HCT116 (cell line): ENCODE measurements around the gene PRKCQ. TPM values are rescaled to one million over a fixed set of nuclear protein-coding genes. Genes with fewer than 3 reads are reported as not detected.

ENCODE experiments used
- ATAC-seq: fragments of 200-7000 bp; cut with Tn5 transposase; 2 replicates; pipeline ENCODE4 v1.9.1; 2020; ENCODE audit warnings: mild to moderate bottlenecking, moderate library complexity
- BruUV-seq: library from RNA; stranded (reverse); fragments of 400-500 nt; replicated peaks from 2 replicates; lab custom pipeline; 2021; lab: Mats Ljungman, UMichigan
- CTCF ChIA-PET: fragments of 300-600 bp; sonication (Branson Sonifier 250); formaldehyde crosslinking; loops from one replicate; lab custom pipeline; 2021; ENCODE audit warnings: antibody characterized with exemption; lab: Charles Lee
- POLR2A ChIA-PET: fragments of 300-600, 350-600 bp; sonication (Branson Sonifier 250); formaldehyde crosslinking; loops from one replicate; lab custom pipeline; 2021; ENCODE audit warnings: antibody characterized with exemption; lab: Charles Lee
- RAD21 ChIA-PET, 2 experiments: fragments of 300-600 bp; sonication (Branson Sonifier 250); formaldehyde crosslinking; loops; one replicate each; lab custom pipeline; 2023; ENCODE audit warnings: low total read pairs in 2 of 2; ENCODE audit not compliant: uncharacterized antibody in 2 of 2, unreplicated experiment in 2 of 2, low non-redundant PET in 1 of 2; lab: Charles Lee
- DNase-seq: peaks from one replicate; pipeline ENCODE4 v3.0.0-alpha.2; 2010; ENCODE audit warnings: low read depth, low spot score
- H2AFZ ChIP-seq: fragments of 200-600 bp; shearing (Covaris generic), sonication (generic); 2 replicates; pipeline ENCODE4 v1.6.1; 2017; ENCODE audit warnings: low read depth, mixed run types, mixed read lengths, antibody characterized with exemption, low read length; ENCODE audit not compliant: poor library complexity, severe bottlenecking
- H3K27ac ChIP-seq: 2 replicates; pipeline ENCODE4 v1.5.1; 2012; ENCODE audit warnings: low read depth, low read length
- H3K27me3 ChIP-seq: fragments of 200-600 bp; sonication (generic); 2 replicates; pipeline ENCODE4 v1.6.1; 2016; ENCODE audit warnings: mixed run types, low read length, mixed read lengths; ENCODE audit not compliant: insufficient read depth
- H3K36me3 ChIP-seq, 2 experiments: fragments of 200-500 bp in 1 of 2; fragments of 200-600 bp in 1 of 2; sonication (Bioruptor generic) in 1 of 2; sonication (generic) in 1 of 2; 2 replicates each; pipeline versions ENCODE4 v1.5.1 to v1.6.1; 2014 to 2016; ENCODE audit warnings: low read length in 2 of 2, inconsistent platforms in 1 of 2, mixed read lengths in 1 of 2, mixed run types in 1 of 2; ENCODE audit not compliant: insufficient read depth in 2 of 2, control insufficient read depth in 1 of 2
- H3K4me1 ChIP-seq, 2 experiments: fragments of 200-600 bp in 1 of 2; sonication (generic) in 1 of 2; 2 replicates each; pipeline versions ENCODE4 v1.5.1 to v1.6.1; 2012 to 2017; ENCODE audit warnings: low read length in 2 of 2, inconsistent platforms in 1 of 2, mild to moderate bottlenecking in 1 of 2, mixed read lengths in 1 of 2, mixed run types in 1 of 2, moderate library complexity in 1 of 2; ENCODE audit not compliant: insufficient read depth in 2 of 2, control insufficient read depth in 1 of 2
- H3K4me2 ChIP-seq: fragments of 200-600 bp; sonication (generic); 2 replicates; pipeline ENCODE4 v1.6.1; 2017; ENCODE audit warnings: mixed run types, low read length, mixed read lengths
- H3K4me3 ChIP-seq, 2 experiments: fragments of 200-600 bp in 1 of 2; sonication (generic) in 1 of 2; replicated peaks in 1 of 2; 2 replicates each; pipeline ENCODE4 v1.5.1; 2011 to 2016; ENCODE audit warnings: low read length in 2 of 2, control low read depth in 1 of 2, low read depth in 1 of 2, mild to moderate bottlenecking in 1 of 2, mixed read lengths in 1 of 2, mixed run types in 1 of 2
- H3K79me2 ChIP-seq: fragments of 200-600 bp; sonication (generic); 2 replicates; pipeline ENCODE4 v1.6.1; 2017; ENCODE audit warnings: mild to moderate bottlenecking, mixed run types, low read length, moderate library complexity, mixed read lengths; ENCODE audit not compliant: insufficient read depth
- H3K9ac ChIP-seq: fragments of 200-600 bp; sonication (generic); 2 replicates; pipeline ENCODE4 v1.6.1; 2016; ENCODE audit warnings: low read length, mixed read lengths
- H3K9me2 ChIP-seq: fragments of 200-600 bp; sonication (generic), shearing (Covaris generic); 2 replicates; pipeline ENCODE4 v1.6.1; 2017; ENCODE audit warnings: mixed run types, mild to moderate bottlenecking, moderate library complexity; ENCODE audit not compliant: insufficient read depth
- H3K9me3 ChIP-seq, 2 experiments: fragments of 200-500 bp in 1 of 2; fragments of 200-600 bp in 1 of 2; sonication (Bioruptor generic) in 1 of 2; sonication (generic) in 1 of 2; 2 replicates each; pipeline ENCODE4 v1.6.1; 2014 to 2017; ENCODE audit warnings: low read length in 2 of 2, mixed read lengths in 2 of 2, inconsistent platforms in 1 of 2, low read depth in 1 of 2, mild to moderate bottlenecking in 1 of 2, mixed run types in 1 of 2, moderate library complexity in 1 of 2; ENCODE audit not compliant: control insufficient read depth in 1 of 2, insufficient read depth in 1 of 2
- H4K20me1 ChIP-seq: fragments of 200-600 bp; sonication (generic), shearing (Covaris generic); 2 replicates; pipeline ENCODE4 v1.6.1; 2017; ENCODE audit warnings: mixed run types, mild to moderate bottlenecking, moderate library complexity; ENCODE audit not compliant: insufficient read depth
- CBX3 ChIP-seq: IDR thresholded peaks from 2 replicates; pipeline ENCODE4 v1.6.1; 2012; ENCODE audit warnings: low read depth
- CTCF ChIP-seq, 3 experiments: fragments of 200-600 bp in 1 of 3; sonication (generic) in 1 of 3; IDR thresholded peaks in 2 of 3; conservative IDR thresholded peaks in 1 of 3; 2 replicates each; pipeline ENCODE4 v1.5.1; 2012 to 2017; ENCODE audit warnings: low read depth in 2 of 3, low read length in 2 of 3, antibody characterized with exemption in 1 of 3, borderline replicate concordance in 1 of 3, control low read depth in 1 of 3, mild to moderate bottlenecking in 1 of 3, mixed read lengths in 1 of 3, mixed run types in 1 of 3, moderate library complexity in 1 of 3; ENCODE audit not compliant: insufficient read depth in 1 of 3
- EGR1 ChIP-seq: IDR thresholded peaks from 2 replicates; pipeline ENCODE4 v1.6.1; 2012; ENCODE audit warnings: low read depth
- ELF1 ChIP-seq: IDR thresholded peaks from 2 replicates; pipeline ENCODE4 v1.6.1; 2012; ENCODE audit warnings: low read depth, borderline replicate concordance
- EZH2 ChIP-seq: fragments of 200-600 bp; sonication (generic); IDR thresholded peaks from 2 replicates; pipeline ENCODE4 v1.6.1; 2017; ENCODE audit warnings: antibody characterized with exemption, mixed run types
- EZH2phosphoT487 ChIP-seq: fragments of 200-600 bp; IDR thresholded peaks from 2 replicates; pipeline ENCODE4 v1.6.1; 2018; ENCODE audit warnings: antibody characterized with exemption, borderline replicate concordance
- FOSL1 ChIP-seq: IDR thresholded peaks from 2 replicates; pipeline ENCODE4 v1.6.1; 2012; ENCODE audit warnings: low read depth
- JUND ChIP-seq: IDR thresholded peaks from 2 replicates; pipeline ENCODE4 v1.6.1; 2012
- MAX ChIP-seq: IDR thresholded peaks from 2 replicates; pipeline ENCODE4 v1.6.1; 2012
- POLR2A ChIP-seq: IDR thresholded peaks from 2 replicates; pipeline ENCODE4 v1.7.0; 2011; ENCODE audit warnings: borderline replicate concordance; ENCODE audit not compliant: insufficient read depth, insufficient read length; ENCODE audit errors: extremely low read depth
- RAD21 ChIP-seq: IDR thresholded peaks from 2 replicates; pipeline ENCODE4 v1.6.1; 2012; ENCODE audit warnings: low read depth, mild to moderate bottlenecking
- SIN3A ChIP-seq: IDR thresholded peaks from 2 replicates; pipeline ENCODE4 v1.6.1; 2012; ENCODE audit warnings: low read depth
- SP1 ChIP-seq: IDR thresholded peaks from 2 replicates; pipeline ENCODE4 v1.6.1; 2012; ENCODE audit warnings: low read depth
- TCF7L2 ChIP-seq: IDR thresholded peaks from 2 replicates; pipeline ENCODE4 v1.7.0; 2011; ENCODE audit warnings: borderline replicate concordance, inconsistent platforms; ENCODE audit not compliant: insufficient read depth, insufficient read length; ENCODE audit errors: extremely low read depth
- YY1 ChIP-seq: IDR thresholded peaks from 2 replicates; pipeline ENCODE4 v1.6.1; 2011; ENCODE audit warnings: low read length, low read depth, moderate library complexity, mild to moderate bottlenecking; ENCODE audit not compliant: insufficient replicate concordance; ENCODE audit errors: extremely low read depth
- ZFX ChIP-seq: fragments of 450-650 bp; IDR thresholded peaks from 2 replicates; pipeline ENCODE4 v1.6.1; 2017
- ZNF274 ChIP-seq: fragments of 200-500 bp; sonication (Bioruptor generic); IDR thresholded peaks from 2 replicates; pipeline ENCODE4 v1.6.1; 2014; ENCODE audit warnings: mild to moderate bottlenecking, low read depth, low read length, inconsistent platforms
- intact Hi-C: fragments of 100-400 bp; cut with micrococcal nuclease; formaldehyde crosslinking; loops from 2 replicates; pipeline ENCODE4 v1.10.0; 2022
- total RNA-seq: library from RNA; stranded (reverse); gene quantifications from one replicate; pipeline ENCODE4 v1.2.1, GENCODE V29; 2021; ENCODE audit not compliant: unreplicated experiment

Gene PRKCQ
- total RNA-seq, 1 experiment from 2014 or later, result 0.54 TPM

DNA sequence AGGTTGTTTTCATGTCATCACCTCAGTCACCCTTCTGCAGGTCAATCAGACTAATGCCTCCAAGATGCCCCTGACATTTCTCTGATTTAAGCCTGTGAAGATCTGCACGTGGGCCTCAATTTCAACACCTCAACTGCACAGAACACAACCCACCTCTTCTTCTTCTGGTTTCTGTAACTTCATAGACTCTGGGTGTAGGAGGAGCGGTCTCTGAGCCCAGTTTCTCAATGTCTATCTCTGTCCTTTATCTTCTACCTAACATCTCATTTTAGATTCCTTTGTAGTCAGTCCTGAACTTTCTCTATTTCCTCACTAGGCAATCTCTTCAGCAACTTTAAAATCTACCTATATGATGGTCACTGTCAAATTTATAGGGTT is 85.6 kb downstream of the PRKCQ start:
- H3K27me3 ChIP-seq, result peaks cover 51% of the 10 kb centered on the region
- H3K9me3 ChIP-seq, result no peaks in the 10 kb centered on the region
- no peak overlapping the region for H2AFZ ChIP-seq
- ChIA-PET CTCF (no interaction called here), POLR2A (no interaction called here), RAD21 (no interaction called here)
- no peak overlapping the region for H3K27ac ChIP-seq
- no peak for DNase-seq
- no peak for ATAC-seq
- intact Hi-C loops, result no loop called here
- no peaks in the 10 kb centered on the region for H3K36me3 ChIP-seq
- no peaks in the 10 kb centered on the region for H3K79me2 ChIP-seq
- H3K9me2 ChIP-seq, result no peaks in the 10 kb centered on the region
- H4K20me1 ChIP-seq, result no peaks in the 10 kb centered on the region; the same call in 1 of the 2 replicates
- no peak overlapping the region for H3K9ac ChIP-seq
- TF ChIP-seq MAX (no peak), TCF7L2 (no peak), SP1 (no peak), EGR1 (no peak), RAD21 (no peak), YY1 (no peak), CTCF (IDR thresholded peaks at IDR 0.05 in 2 of 3, conservative IDR thresholded peaks at IDR 0.05 in 1 of 3; ENCODE audit: borderline replicate concordance in 1 of 3, insufficient read depth in 1 of 3, low read depth in 2 of 3, low read length in 2 of 3) (no peak), JUND (no peak), POLR2A (no peak), ELF1 (no peak), ZNF274 (no peak), FOSL1 (no peak), EZH2phosphoT487 (no peak), ZFX (no peak), EZH2 (no peak), SIN3A (no peak), CBX3 (no peak)
- BruUV-seq, result no TSS peak
- no peak overlapping the region for H3K4me2 ChIP-seq
- no peak overlapping the region for H3K4me3 ChIP-seq
- no peaks in the 10 kb centered on the region for H3K4me1 ChIP-seq
